ENCODE results near the gene PRRC2A.

GRCh38 chr6:31681135-31681671 lies 60.7 kb downstream of the PRRC2A start:
- no peak for TF ChIP-seq CTCF (IDR thresholded peaks at IDR 0.05; ENCODE audit: poor library complexity, severe bottlenecking)
- TF ChIP-seq MXI1 (conservative IDR thresholded peaks at IDR 0.05; ENCODE audit: poor library complexity, severe bottlenecking) = no peak
- no peak for TF ChIP-seq EZH2 (IDR thresholded peaks at IDR 0.05; ENCODE audit: borderline replicate concordance, insufficient read depth, low read length, poor library complexity, severe bottlenecking)

Measured in neural cell (in vitro differentiated cells).